Coronary artery (tissue), 2 donors: ENCODE results near the gene RGS6.

ENCODE experiments used
- DNase-seq: peaks from one replicate; pipeline ENCODE4 v3.0.0-alpha.2; 2017; ENCODE audit warnings: low spot score
- H3K27ac ChIP-seq, 2 donors: fragments of 200-600 bp; sonication (generic); one replicate each; pipeline ENCODE4 v1.5.1; 2016 to 2019
- H3K4me3 ChIP-seq: fragments of 200-600 bp; sonication (generic); 2 replicates; pipeline ENCODE4 v1.5.1; 2016; ENCODE audit warnings: mild to moderate bottlenecking, moderate library complexity
- TF ChIP-seq, protein P1 (sequence below): fragments of 200-600 bp; sonication (generic); IDR thresholded peaks from one replicate; pipeline ENCODE4 v1.5.1; 2019; ENCODE audit warnings: antibody characterized with exemption

The RGS6 gene

DNA sequence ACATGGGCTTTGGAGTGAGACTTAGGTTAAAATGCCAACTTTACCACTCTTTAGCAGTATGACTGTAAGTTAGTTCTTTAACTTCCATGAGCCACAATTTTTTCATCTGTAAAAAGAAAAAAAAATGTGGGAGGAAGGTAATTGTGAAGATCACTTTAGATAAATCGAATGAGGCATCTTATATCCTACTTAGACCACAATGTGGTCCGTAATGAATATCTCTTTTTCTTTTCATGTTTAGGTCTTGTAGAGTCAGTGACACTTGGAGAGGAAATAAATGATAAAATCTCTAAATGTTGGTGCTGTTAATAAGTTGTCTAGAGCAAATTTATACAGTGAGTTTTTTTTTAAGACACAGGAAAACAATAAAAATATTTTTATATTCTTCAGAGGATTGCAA, 34.3 kb downstream of the RGS6 start:
- Histone ChIP-seq H3K4me3 (no peak overlapping the region), H3K27ac (no peak overlapping the region)
- TF ChIP-seq, protein P1, sequence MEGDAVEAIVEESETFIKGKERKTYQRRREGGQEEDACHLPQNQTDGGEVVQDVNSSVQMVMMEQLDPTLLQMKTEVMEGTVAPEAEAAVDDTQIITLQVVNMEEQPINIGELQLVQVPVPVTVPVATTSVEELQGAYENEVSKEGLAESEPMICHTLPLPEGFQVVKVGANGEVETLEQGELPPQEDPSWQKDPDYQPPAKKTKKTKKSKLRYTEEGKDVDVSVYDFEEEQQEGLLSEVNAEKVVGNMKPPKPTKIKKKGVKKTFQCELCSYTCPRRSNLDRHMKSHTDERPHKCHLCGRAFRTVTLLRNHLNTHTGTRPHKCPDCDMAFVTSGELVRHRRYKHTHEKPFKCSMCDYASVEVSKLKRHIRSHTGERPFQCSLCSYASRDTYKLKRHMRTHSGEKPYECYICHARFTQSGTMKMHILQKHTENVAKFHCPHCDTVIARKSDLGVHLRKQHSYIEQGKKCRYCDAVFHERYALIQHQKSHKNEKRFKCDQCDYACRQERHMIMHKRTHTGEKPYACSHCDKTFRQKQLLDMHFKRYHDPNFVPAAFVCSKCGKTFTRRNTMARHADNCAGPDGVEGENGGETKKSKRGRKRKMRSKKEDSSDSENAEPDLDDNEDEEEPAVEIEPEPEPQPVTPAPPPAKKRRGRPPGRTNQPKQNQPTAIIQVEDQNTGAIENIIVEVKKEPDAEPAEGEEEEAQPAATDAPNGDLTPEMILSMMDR: no peak
- no peak for DNase-seq

DNA sequence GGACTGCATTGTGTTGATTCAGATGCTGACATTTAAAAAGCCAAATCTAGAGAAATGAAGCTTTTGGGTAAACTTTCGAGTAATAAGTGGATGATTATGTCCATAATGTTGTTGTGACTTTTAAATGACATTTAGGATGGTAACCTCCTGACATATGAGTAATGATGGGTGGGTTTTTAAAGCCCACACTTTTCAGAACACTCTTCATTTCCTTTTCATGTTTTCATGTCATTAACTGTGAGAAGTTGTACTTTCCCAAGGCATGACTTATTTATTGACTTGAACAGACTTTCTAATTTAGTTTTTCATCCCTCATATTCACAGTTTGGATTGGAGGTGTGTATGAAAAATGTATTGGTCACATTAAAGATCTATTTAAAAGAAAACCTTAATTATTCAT, 35.5 kb downstream of the RGS6 start:
- H3K27ac ChIP-seq: no peak overlapping the region
- no peak for DNase-seq
- no peak overlapping the region for H3K4me3 ChIP-seq
- TF ChIP-seq, protein P1: no peak

DNA sequence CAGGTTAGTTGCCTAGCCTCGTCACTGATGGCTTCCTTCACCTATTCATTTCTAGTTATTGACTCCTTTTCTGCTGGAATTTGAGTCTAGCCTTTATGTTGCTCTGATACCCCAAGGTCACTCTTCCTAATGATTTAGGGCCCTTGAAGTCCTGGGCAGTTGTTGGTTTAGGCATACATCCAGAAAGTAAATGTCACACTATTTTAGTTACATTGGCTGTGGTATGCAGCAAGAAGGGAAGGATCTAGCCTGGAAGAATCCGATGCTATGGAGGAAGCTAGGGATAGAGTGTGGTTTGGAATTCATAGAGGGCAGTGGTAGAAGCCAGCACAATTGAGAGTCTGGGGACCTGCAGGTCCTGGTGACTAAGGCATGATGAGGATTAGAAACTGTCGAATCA, 38.0 kb downstream of the RGS6 start:
- TF ChIP-seq, protein P1: no peak
- DNase-seq: no peak
- H3K4me3 ChIP-seq: no peak overlapping the region
- H3K27ac ChIP-seq: peak overlapping the region in 1 of 2 donors; percentile 9

DNA sequence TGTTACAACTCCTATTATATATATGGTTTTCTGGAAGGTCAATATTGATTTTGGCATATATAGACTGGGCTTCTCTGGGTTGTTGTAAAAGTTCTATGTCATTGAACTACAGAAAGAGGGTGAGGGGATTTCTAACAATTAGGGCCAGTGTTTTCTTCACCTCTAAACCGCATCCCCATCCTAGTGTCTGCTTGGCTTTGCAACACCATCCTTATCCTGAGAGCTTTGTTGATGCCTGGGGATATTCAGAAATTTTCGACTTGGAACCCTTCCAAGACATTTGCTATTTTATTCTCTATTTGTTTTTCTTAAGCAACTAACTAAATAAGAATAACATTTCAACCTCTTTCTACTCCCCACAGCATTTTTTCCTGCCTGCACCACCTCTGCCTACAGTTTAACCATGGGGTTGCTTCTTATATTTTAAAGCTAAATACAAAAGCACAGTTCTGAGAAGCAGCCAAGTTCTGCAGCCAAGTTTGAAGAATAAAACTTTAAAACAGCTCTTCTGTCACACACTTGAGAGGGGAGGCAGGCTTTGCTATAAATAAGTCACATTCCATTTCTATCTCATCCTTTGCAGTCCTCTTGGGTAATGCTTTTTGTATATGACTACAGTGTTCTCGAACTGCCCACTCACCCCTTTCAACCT, 53.4 kb downstream of the RGS6 start:
- TF ChIP-seq, protein P1: no peak
- Histone ChIP-seq H3K27ac (peak overlapping the region in 1 of 2 donors; percentile 67), H3K4me3 (peak overlapping the region; percentile 19)
- no peak for DNase-seq

DNA sequence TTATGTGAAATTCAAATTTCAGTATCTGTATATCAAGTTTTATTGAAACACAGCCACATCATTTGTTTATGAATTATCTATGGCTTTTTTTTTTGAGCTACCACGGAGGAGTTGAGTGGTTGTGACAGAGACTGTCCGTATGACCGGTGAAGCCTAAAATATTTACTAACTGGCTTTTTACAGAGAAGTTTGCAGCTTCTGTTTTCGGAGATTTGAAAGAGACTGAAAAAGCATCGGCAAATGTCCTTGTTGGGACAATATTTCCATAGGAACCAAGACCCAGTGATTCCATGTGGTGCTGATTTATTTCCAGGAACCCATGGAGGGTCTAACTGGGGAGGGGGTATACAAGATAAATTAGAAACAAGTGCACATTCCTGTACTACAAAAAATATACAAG, 56.2 kb downstream of the RGS6 start:
- no peak overlapping the region for H3K27ac ChIP-seq
- DNase-seq: no peak
- no peak overlapping the region for H3K4me3 ChIP-seq
- TF ChIP-seq, protein P1: no peak

DNA sequence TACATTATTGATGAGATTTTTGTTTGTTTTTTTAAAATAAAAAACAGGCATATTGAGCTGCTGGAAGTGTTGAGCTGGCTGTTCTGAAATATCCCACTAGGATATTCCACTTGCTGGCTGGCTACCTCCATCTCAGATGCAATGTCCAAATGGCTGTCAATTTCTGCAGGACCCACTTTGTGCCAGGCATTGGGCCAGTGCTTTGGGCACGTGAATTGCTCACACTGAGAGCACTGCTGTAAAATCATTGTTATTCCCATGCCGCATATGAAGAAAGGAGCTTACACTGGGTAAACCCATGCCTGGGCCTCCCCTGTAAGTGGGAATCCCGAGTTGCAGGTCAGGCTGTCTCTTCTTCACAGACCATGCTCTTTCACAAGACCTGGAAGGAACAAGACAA, 56.7 kb downstream of the RGS6 start:
- H3K27ac ChIP-seq: no peak overlapping the region
- DNase-seq: no peak
- TF ChIP-seq, protein P1: no peak
- H3K4me3 ChIP-seq: no peak overlapping the region

DNA sequence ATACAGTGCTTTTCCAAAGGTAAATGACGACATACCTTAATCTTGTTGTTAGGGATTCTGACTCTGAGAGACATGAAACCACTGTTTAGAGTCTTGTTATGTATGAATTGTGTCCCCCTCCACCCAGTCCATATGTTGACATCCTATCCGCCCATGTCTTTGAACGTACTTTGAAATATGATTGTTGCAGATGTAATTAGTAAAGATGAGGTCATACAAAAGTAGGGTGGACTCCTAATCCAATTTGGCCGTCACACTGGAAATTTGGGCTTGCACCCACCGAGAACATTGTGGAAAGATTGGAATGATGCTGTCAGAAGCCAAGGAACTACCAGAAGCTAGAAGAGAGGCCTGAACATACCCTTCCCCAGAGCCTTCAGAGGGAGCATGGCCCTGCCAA, 62.2 kb downstream of the RGS6 start:
- DNase-seq: no peak
- Histone ChIP-seq H3K27ac (no peak overlapping the region), H3K4me3 (no peak overlapping the region)
- TF ChIP-seq, protein P1: no peak
